H9 (cell line): Measurements from ENCODE around the gene FSTL4. TPM values are rescaled to one million over a fixed set of nuclear protein-coding genes. Genes with fewer than 3 reads are reported as not detected.

Experiments used
- DNase-seq: peaks from one replicate; pipeline ENCODE4 v3.0.0-alpha.2; 2017
- H2AFZ ChIP-seq: one replicate; pipeline ENCODE4 v1.6.1; 2013; ENCODE audit warnings: mild to moderate bottlenecking, low read length, control low read depth, moderate library complexity
- H2AK5ac ChIP-seq: 2 replicates; pipeline ENCODE4 v1.6.1; 2013; ENCODE audit warnings: low read length, control low read depth, mixed read lengths; ENCODE audit not compliant: insufficient read length
- H2BK120ac ChIP-seq: one replicate; pipeline ENCODE4 v1.6.1; 2013; ENCODE audit warnings: low read depth, mild to moderate bottlenecking, low read length, control low read depth, inconsistent platforms; ENCODE audit not compliant: poor library complexity, severe bottlenecking
- H2BK12ac ChIP-seq: 2 replicates; pipeline ENCODE4 v1.6.1; 2013; ENCODE audit warnings: low read length, control low read depth, mixed read lengths, low read depth; ENCODE audit not compliant: insufficient read length
- H2BK15ac ChIP-seq: 2 replicates; pipeline ENCODE4 v1.6.1; 2013; ENCODE audit warnings: low read depth, low read length, control low read depth
- H2BK20ac ChIP-seq: one replicate; pipeline ENCODE4 v1.6.1; 2013; ENCODE audit warnings: low read depth, mild to moderate bottlenecking, low read length, control low read depth, inconsistent platforms; ENCODE audit not compliant: poor library complexity, severe bottlenecking
- H2BK5ac ChIP-seq: 2 replicates; pipeline ENCODE4 v1.6.1; 2013; ENCODE audit warnings: low read length, control low read depth, mixed read lengths; ENCODE audit not compliant: insufficient read length
- H3K14ac ChIP-seq: 2 replicates; pipeline ENCODE4 v1.6.1; 2013; ENCODE audit warnings: low read length, control low read depth; ENCODE audit not compliant: insufficient read depth
- H3K18ac ChIP-seq: 2 replicates; pipeline ENCODE4 v1.6.1; 2013; ENCODE audit warnings: low read depth, mild to moderate bottlenecking, mixed read lengths, low read length, control low read depth; ENCODE audit not compliant: insufficient read length
- H3K23ac ChIP-seq: 2 replicates; pipeline ENCODE4 v1.6.1; 2013; ENCODE audit warnings: low read length, control low read depth, mixed read lengths, low read depth; ENCODE audit not compliant: insufficient read length
- H3K23me2 ChIP-seq: 2 replicates; pipeline ENCODE4 v1.6.1; 2013; ENCODE audit warnings: low read depth, mild to moderate bottlenecking, mixed read lengths, low read length, control low read depth; ENCODE audit not compliant: insufficient read length, poor library complexity, severe bottlenecking
- H3K27ac ChIP-seq: 2 replicates; pipeline ENCODE4 v1.5.1; 2013; ENCODE audit warnings: low read length, control low read depth, mixed read lengths, low read depth; ENCODE audit not compliant: insufficient read length
- H3K27me3 ChIP-seq: 2 replicates; pipeline ENCODE4 v1.6.1; 2013; ENCODE audit warnings: low read length, control low read depth, inconsistent platforms; ENCODE audit not compliant: insufficient read depth
- H3K4ac ChIP-seq: 2 replicates; pipeline ENCODE4 v1.6.1; 2013; ENCODE audit warnings: low read depth, mild to moderate bottlenecking, control low read depth, inconsistent platforms, low read length, moderate library complexity
- H3K4me1 ChIP-seq: 2 replicates; pipeline ENCODE4 v1.6.1; 2013; ENCODE audit warnings: low read length, control low read depth, inconsistent platforms; ENCODE audit not compliant: insufficient read depth
- H3K4me2 ChIP-seq: 2 replicates; pipeline ENCODE4 v1.6.1; 2013; ENCODE audit warnings: low read length, control low read depth, mixed read lengths; ENCODE audit not compliant: insufficient read length, insufficient read depth
- H3K56ac ChIP-seq: 2 replicates; pipeline ENCODE4 v1.6.1; 2013; ENCODE audit warnings: low read depth, mild to moderate bottlenecking, mixed read lengths, low read length, control low read depth; ENCODE audit not compliant: insufficient read length
- H3K79me1 ChIP-seq: 2 replicates; pipeline ENCODE4 v1.6.1; 2013; ENCODE audit warnings: low read depth, mild to moderate bottlenecking, moderate library complexity, low read length, control low read depth, inconsistent platforms; ENCODE audit not compliant: insufficient read depth, poor library complexity, severe bottlenecking
- H3K79me2 ChIP-seq: 2 replicates; pipeline ENCODE4 v1.6.1; 2013; ENCODE audit warnings: low read length, control low read depth, inconsistent platforms; ENCODE audit not compliant: insufficient read depth
- H3K9ac ChIP-seq: 2 replicates; pipeline ENCODE4 v1.6.1; 2013; ENCODE audit warnings: low read length, control low read depth, mixed read lengths; ENCODE audit not compliant: insufficient read length; ENCODE audit errors: extremely low read depth
- H3K9me3 ChIP-seq: one replicate; pipeline ENCODE4 v1.6.1; 2013; ENCODE audit warnings: low read depth, low read length, inconsistent platforms; ENCODE audit not compliant: control insufficient read depth
- H3T11ph ChIP-seq: one replicate; pipeline ENCODE4 v1.6.1; 2013; ENCODE audit warnings: mild to moderate bottlenecking, low read length, control low read depth, inconsistent platforms
- H4K20me1 ChIP-seq: one replicate; pipeline ENCODE4 v1.6.1; 2013; ENCODE audit not compliant: control insufficient read depth, insufficient read length, insufficient read depth
- H4K5ac ChIP-seq: 2 replicates; pipeline ENCODE4 v1.6.1; 2013; ENCODE audit warnings: low read depth, mild to moderate bottlenecking, mixed read lengths, low read length, control low read depth; ENCODE audit not compliant: insufficient read length
- H4K8ac ChIP-seq: replicated peaks from 2 replicates; pipeline ENCODE4 v1.6.1; 2013; ENCODE audit warnings: low read length, control low read depth, mixed read lengths, low read depth; ENCODE audit not compliant: insufficient read length
- H4K91ac ChIP-seq: 2 replicates; pipeline ENCODE4 v1.6.1; 2013; ENCODE audit warnings: low read depth, mild to moderate bottlenecking, moderate library complexity, mixed read lengths, low read length, control low read depth; ENCODE audit not compliant: insufficient read length
- H3K27ac Mint-ChIP-seq, 3 experiments: 2 replicates in 2 of 3; 3 replicates in 1 of 3; pipeline ENCODE4 v1.8.0; 2020 to 2021; ENCODE audit warnings: mixed read lengths in 3 of 3, mild to moderate bottlenecking in 1 of 3, moderate library complexity in 1 of 3
- H3K27me3 Mint-ChIP-seq: 2 replicates; pipeline ENCODE4 v1.8.0; 2021; ENCODE audit warnings: low read depth, mild to moderate bottlenecking, moderate library complexity, mixed read lengths
- H3K36me3 Mint-ChIP-seq, 3 experiments: 2 replicates in 2 of 3; 3 replicates in 1 of 3; pipeline ENCODE4 v1.8.0; 2020 to 2021; ENCODE audit warnings: low read depth in 3 of 3, mixed read lengths in 3 of 3; ENCODE audit not compliant: insufficient read depth in 1 of 3
- H3K4me1 Mint-ChIP-seq, 2 experiments: 2 replicates each; pipeline ENCODE4 v1.8.0; 2020; ENCODE audit warnings: mixed read lengths in 2 of 2
- H3K4me3 Mint-ChIP-seq, 2 experiments: 2 replicates in 1 of 2; 3 replicates in 1 of 2; pipeline ENCODE4 v1.8.0; 2020 to 2021; ENCODE audit warnings: mild to moderate bottlenecking in 2 of 2, mixed read lengths in 2 of 2, moderate library complexity in 1 of 2
- H3K9me3 Mint-ChIP-seq, 2 experiments: 2 replicates in 1 of 2; 3 replicates in 1 of 2; pipeline ENCODE4 v1.8.0; 2020; ENCODE audit warnings: mild to moderate bottlenecking in 2 of 2, mixed read lengths in 2 of 2, moderate library complexity in 1 of 2
- CTCF ChIP-seq: fragments of 200-600 bp; sonication (generic); conservative IDR thresholded peaks from 3 replicates; pipeline ENCODE4 v1.8.0; 2021; ENCODE audit warnings: antibody characterized with exemption, mild to moderate bottlenecking
- WGBS: extraction: QIAGEN DNeasy Blood & Tissue Kit; methylation state at CpG from one replicate; pipeline ENCODE4 v1.1.7; 2013; ENCODE audit warnings: missing lambda C conversion rate, low lambda C conversion rate, mixed read lengths; ENCODE audit not compliant: insufficient read length; ENCODE audit errors: extremely low coverage; 5-methylcytosine and 5-hydroxymethylcytosine counted together
- total RNA-seq: library from RNA; stranded (reverse); gene quantifications from 2 replicates; pipeline ENCODE4 v1.2.1, GENCODE V29; 2021

Gene FSTL4
- total RNA-seq, 1 experiment from 2014 or later: 5.7 TPM

GRCh38 chr5:133370036-133370831 lies 242.1 kb downstream of the FSTL4 start:
- H3K4me2 ChIP-seq: no peak overlapping the region
- no peak overlapping the region for H4K5ac ChIP-seq
- H3K27ac ChIP-seq: no peak overlapping the region
- H3K14ac ChIP-seq: peak overlapping the region; percentile 46; the same call in 1 of the 2 replicates
- no peaks in the 10 kb centered on the region for H3K79me1 ChIP-seq
- no peak overlapping the region for H3K4me3 Mint-ChIP-seq
- H4K91ac ChIP-seq: no peak overlapping the region
- peaks cover 0 to 6% (median 3%) of the 10 kb centered on the region in 3 experiments; a peak in 3 of 7 replicates for H3K36me3 Mint-ChIP-seq
- peaks cover 6% of the 10 kb centered on the region; the same call in 1 of the 2 replicates for H3K27me3 Mint-ChIP-seq
- no peak overlapping the region for H3K23ac ChIP-seq
- no peak overlapping the region for H3K18ac ChIP-seq
- H2BK5ac ChIP-seq: no peak overlapping the region
- no peak for TF ChIP-seq CTCF
- H4K20me1 ChIP-seq: peaks cover 2% of the 10 kb centered on the region
- no peak overlapping the region for H2BK12ac ChIP-seq
- H3K9me3 Mint-ChIP-seq: peaks cover 0 to 9% of the 10 kb centered on the region in 2 experiments; a peak in 3 of 5 replicates
- H3K79me2 ChIP-seq: no peaks in the 10 kb centered on the region
- H2AFZ ChIP-seq: no peak overlapping the region
- peak overlapping the region in 1 of 3 experiments; percentile 95; a peak in 2 of 7 replicates for H3K27ac Mint-ChIP-seq
- H4K8ac ChIP-seq: no peak overlapping the region
- H2BK15ac ChIP-seq: no peak overlapping the region
- WGBS: no CpG with 5 or more reads among the region's 8 CpGs
- H3K4me1 Mint-ChIP-seq: peaks cover 33 to 34% of the 10 kb centered on the region in 2 experiments
- no peaks in the 10 kb centered on the region for H3K9me3 ChIP-seq
- H3T11ph ChIP-seq: no peak overlapping the region
- H3K4ac ChIP-seq: no peak overlapping the region
- H2BK120ac ChIP-seq: no peak overlapping the region
- no peak overlapping the region for H3K56ac ChIP-seq
- H3K9ac ChIP-seq: no peak overlapping the region
- no peak overlapping the region for H2AK5ac ChIP-seq
- no peaks in the 10 kb centered on the region for H3K27me3 ChIP-seq
- H3K4me1 ChIP-seq: peaks cover 2% of the 10 kb centered on the region; the same call in 1 of the 2 replicates
- H3K23me2 ChIP-seq: no peaks in the 10 kb centered on the region
- no peak for DNase-seq
- H2BK20ac ChIP-seq: no peak overlapping the region
